NCI-H524 (cell line): ENCODE measurements around the gene OR51G1.
"Not testable (repeated sequence)": the region's sequence is repeated elsewhere in the genome, so short reads cannot be mapped to it uniquely, and the experiment has no call there.

Experiments
- DNase-seq, 2 experiments: peaks; one replicate each; lab custom pipeline; 2025; lab: John Stamatoyannopoulos, UW

The OR51G1 gene, protein sequence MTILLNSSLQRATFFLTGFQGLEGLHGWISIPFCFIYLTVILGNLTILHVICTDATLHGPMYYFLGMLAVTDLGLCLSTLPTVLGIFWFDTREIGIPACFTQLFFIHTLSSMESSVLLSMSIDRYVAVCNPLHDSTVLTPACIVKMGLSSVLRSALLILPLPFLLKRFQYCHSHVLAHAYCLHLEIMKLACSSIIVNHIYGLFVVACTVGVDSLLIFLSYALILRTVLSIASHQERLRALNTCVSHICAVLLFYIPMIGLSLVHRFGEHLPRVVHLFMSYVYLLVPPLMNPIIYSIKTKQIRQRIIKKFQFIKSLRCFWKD

DNA sequence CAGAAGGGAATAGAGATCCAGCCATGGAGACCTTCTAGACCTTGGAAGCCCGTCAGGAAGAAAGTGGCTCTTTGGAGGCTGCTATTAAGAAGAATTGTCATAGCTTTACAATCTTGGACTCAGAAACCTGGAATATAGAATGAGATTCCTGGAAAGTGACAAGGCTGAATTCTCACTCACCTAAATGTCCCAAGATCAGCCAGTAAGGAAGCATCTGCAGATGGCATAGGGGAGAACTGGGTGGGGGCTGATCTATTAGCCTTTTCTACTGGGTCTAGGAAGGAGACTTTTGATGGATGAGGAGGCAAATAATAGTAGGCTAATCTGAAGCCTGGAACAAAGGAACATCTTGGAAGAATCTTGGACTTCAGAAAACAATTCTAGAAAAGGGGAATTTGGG is at the start of gene OR51G1:
Gene OR51G1, minus strand, starts transcription at position 101 of the 400 bp plus-strand sequence. Its CDS starts 0 bp downstream, at position 101.
- no peak for DNase-seq

DNA sequence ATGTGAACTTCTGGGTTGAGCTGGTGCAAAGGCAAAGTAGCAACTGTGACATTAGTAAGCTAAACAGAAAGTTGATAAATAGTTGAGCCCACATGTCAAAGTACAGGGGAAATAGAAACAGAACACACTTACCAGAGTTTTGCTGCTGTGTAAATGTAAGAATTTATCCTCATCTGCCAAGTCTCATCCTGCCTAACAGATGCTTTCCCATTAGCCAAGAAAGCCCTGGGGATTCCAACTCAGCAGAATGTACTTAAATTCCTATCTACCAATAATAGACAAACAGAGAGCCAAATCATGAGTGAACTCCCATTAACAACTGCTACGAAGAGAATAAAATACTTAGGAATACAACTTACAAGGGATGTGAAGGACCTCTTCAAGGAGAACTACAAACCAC is 38.7 kb upstream of the OR51G1 start:
- peak; percentile 8 to 52 for DNase-seq

DNA sequence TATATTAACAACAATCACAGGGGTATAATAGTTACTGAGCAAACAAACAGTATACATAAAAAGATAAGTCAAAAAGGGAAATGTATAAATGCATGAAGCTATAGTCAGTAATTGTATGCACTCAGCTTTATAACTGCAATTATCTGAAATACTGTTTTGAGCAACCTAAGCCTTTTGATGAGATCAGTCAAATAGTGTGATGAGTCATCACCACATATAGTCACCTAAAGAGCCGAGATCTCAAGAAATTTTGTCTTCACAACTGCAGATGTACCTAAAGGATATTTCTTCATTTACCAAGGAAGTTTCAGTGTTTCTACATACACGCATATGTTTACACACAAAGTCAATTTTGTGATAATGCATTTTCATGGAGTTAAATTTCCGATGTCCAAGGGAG is 36.7 kb upstream of the OR51G1 start:
- no peak for DNase-seq

DNA sequence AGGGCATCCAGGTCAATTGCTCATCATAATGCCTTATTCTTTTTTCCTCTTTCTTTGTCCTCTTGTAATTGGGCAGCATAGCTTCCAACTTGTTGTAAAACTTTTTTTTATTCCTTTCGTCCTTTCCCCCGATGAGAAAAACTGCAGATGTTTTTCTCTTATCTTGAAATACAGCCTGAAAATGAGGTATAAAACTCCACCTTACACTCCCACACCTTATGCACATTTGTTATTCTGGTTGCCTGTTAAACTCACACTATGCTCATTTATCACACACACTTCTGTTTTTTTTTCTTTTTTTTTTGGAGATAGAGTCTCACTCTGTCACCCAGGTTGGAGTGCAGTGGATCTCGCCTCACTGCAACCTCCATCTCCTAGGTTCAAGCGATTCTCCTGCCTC is 33.3 kb upstream of the OR51G1 start:
- no peak for DNase-seq

DNA sequence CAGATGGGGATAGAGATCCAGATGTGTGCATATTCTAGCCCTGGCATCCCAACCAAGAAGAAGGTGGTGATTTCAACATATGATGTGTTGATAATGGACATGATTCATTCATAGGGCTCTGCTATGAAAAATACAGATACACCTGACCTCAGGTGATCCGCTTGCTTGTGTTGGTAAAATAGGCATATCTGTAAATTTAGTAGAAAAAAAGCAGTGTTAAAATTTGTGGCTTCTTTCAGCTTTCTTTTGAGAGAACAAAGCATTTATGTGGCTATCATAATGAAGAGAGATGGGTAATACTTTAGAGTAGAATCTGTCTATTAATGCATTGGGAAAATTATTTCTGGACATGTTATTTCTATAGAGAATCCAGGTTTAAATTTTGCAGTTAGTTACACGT is 31.5 kb upstream of the OR51G1 start, which contains the start of gene OR51A2:
Gene OR51A2, minus strand, starts transcription at position 101 of the 400 bp plus-strand sequence. Its CDS starts 0 bp downstream, at position 101.
- not testable (repeated sequence) for DNase-seq

DNA sequence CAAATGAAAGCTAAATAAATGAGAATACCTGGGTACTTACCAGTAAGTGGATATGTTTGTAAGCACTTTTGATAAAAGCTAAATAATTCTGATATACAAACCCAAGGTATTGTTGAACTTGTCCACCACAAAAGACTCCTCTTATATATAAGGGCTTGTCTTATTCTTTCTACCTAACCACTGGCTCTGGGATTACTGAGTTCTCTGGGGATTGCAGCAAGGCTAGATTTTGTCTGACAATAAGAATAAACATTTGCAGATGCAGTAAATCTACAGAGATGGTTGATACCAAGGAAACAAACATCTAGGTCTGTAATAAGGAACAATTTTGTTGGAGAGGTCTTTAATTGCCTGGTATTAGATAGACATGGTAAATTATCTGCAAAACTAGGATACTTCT is 23.4 kb upstream of the OR51G1 start, which contains the start of gene OR51A4:
Gene OR51A4, minus strand, starts transcription at position 101 of the 400 bp plus-strand sequence. CDS start 505 bp downstream, outside the sequence.
- no peak for DNase-seq

DNA sequence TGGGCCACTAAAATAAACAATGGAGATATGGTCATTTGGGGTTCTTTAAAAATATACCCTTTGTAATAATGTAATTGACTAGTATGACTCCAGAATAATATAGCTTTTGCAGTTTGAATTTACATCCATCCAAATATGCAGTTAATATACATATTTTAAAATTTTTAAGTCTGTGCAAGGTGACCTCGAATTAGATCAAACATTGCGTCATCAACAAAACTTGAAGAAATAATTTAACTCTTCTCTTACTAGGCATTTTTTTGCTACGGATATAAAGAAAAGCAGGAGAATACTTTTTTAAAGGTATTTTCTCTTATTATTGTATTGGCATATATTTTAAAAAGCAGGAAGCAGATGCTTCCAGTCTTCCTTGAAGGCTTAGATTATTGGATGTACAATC is 12.6 kb upstream of the OR51G1 start:
- no peak for DNase-seq

DNA sequence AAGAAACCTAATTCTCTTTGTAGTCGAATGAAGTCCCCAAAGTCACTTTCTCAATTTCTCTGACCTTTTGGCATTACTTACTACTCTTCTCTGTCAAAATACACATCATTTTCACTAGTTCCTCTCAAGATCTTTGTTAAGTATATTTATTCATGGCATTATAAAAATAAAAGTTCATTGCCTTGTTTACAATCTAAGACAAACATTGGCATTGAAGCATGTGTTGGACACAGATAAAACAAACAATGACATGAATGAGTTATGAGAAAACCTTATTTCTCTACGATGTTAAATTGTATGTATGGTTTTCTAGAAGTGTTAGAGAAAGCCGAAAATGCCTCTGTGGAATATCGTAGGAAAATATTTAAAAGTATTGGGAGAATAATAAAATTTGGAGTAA is 8.6 kb upstream of the OR51G1 start:
- DNase-seq, result no peak

DNA sequence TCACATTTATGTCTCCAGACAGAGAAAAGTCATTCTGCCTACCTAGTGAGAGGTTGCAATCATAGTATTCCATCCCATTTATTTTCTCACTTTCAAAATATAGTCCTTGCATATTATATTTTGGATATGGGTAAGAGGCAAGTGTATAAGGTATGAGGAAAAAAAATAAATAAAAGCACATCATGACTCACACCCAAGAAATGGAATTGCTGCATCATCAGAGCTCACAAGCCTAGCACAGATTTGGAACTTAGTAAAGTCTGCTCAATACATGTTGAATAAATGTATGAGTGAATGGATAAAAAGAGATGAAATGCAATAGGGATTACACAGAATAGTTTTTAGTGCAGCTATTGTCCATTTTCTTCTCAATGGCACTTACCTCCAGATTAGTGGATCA is 2.5 kb upstream of the OR51G1 start:
- no peak for DNase-seq

DNA sequence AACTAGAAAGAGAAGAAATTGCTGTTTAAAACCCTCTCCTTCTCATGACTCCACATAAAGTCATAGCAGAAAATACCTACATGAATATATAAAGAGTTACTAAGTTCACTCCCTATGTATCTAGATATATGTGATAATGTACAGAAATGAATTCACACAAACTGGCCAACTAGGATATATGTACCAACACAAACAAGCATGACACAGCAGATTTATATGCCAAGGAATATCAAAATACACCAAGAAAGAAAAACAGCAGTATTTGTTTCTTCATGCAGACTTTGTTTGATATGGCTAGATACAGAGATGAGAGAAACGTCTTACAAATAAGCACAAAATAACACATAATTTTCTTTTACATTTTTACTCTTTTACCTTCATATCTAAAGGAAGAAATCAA is 1.8 kb downstream of the OR51G1 start:
- no peak for DNase-seq

DNA sequence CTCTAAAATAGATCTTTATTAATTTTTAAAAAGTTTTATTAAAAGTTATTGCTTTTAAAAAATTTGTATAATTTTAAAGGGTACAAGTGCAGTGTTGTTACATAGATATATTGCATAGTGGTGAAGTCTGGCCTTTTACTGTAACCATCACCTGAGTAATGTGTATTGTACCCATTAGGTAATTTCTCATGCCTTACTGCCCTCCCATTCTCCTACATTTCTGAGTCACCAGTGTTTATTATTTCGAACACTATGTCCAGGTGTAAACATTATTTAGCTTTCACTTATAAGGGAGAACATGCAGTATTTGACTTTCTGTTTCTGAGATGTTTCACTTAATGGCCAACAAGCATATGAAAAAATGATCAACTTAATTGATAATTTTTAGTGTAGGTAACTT is 2.3 kb downstream of the OR51G1 start:
- no peak for DNase-seq

DNA sequence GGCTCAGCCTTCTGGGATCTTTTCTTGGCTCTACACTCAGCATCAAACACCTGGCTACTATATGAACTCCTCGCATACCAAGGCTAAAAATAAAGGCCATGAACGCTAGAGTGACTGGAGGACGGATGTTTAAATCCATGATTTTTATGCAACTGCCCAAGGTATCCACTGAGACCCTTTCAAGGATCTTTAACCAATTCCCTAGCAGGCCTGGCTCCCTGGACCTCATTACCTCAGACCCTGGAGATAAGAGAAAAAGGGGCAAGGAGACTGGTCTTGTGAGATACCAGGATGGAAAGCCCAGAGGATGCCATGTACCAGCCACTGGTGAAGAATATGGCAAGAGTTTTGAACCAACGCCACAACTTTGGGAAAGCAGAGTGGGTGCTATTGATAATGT is 4.9 kb downstream of the OR51G1 start, which contains the start of gene OR51G2:
Gene OR51G2, minus strand, starts transcription at position 101 of the 400 bp plus-strand sequence. CDS start 3,687 bp downstream, outside the sequence.
- DNase-seq, result no peak

DNA sequence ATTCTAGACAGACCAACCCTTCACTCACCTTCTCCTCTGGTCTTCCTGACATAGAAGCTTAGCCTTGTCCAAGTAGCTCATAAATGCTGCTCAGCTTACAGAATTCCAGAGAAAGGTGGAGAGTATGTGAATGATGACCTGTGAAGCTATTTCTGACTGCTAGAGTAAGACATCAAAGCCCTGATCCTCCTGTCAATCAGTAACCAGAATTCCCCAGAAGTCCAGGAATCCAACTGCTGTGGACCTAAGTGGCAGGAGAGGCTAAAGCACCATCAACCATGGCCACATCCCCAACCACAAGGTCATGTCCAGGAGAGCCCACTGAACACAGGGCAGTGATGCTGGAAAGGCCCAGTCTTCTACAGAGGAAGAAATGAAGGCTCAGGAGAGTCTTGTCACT is 7.6 kb downstream of the OR51G1 start:
- no peak for DNase-seq

DNA sequence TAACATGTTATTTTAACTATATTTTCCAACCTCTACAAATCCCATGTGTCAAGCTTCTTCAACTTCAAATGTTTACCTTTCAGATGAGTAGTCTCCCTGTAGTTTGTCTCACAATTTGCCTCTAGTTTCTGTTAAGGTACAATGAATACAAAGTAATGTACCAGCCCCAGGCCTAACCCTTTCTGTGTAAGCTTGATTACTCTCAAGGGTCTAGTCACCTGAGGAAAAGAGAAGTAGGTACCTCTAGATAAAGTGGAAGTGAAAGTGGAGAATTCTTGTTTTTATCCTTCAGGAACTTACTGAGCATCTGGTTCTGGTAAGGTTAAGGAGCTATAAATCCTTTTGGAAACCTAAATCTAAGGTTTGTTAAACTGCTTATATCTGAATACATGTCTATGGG is 20.7 kb downstream of the OR51G1 start, which contains the start of gene OR51A7:
Gene OR51A7, plus strand, starts transcription at position 300 of the 400 bp plus-strand sequence. CDS start 3,587 bp downstream, outside the sequence.
- no peak for DNase-seq

DNA sequence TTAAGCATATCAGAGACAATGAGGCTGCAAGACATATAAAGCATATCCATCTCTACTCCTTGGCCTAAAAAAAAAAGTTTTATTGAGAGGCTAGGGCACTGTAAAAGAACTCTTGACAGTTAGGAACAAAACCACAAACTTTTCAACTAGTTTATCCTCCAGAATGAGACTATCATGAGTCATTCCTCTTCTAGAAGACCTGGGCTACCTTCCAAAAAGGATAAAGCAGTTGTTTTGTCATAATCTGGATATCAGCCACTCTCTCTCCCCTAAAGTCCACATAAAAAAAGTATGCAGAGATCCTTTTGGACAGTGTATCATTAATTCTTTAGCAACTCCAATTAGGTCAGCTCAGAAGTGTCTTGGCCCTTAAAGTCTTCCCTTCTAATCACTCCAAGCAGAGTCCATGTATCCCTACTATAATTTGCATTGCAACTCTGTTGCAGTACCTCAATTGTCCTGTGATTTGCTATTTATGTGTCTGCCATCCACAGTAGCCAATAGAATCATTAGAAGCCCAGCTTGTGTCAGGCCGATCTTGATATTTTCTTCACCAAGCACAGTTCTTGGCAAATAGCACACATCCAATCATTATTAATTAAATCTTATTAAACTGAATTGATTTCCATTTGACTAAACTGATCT is 32.0 kb downstream of the OR51G1 start:
- DNase-seq, result no peak

DNA sequence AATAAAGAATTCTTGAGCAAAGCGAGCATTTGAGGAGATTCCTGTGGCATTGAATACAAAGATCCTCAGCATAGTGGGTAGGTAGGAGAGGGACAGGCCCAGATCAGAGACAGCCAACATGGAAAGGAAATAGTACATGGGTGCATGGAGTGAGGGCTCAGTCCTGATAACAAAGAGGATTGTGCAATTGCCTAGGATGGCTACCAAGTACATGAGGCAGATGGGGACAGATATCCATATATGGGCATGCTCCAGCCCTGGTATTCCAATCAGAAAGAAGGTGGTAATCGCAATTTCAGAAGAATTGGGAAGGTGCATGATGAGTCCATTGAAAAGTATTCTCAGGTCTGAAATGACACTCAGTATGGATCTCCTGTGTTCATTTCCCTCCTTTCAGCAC is 33.9 kb downstream of the OR51G1 start:
- no peak for DNase-seq

DNA sequence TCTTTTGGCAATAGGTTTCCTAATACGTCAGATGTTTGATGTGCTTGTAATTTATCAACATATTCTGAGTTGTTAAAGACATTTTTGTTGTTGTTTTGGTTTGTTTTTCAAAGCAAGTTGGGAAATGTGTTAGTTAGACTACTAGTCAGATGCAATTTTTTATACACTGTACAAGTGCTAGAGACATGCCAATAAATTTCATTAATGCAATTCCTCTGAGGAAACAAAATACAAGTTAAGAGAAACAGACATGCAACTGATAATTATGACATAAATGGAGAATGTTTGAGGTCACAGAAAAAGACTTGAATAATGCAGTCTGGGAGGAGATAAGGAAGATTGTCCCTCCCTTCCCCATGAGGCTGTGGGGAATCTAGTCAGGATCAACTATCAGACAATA is 36.5 kb downstream of the OR51G1 start:
- no peak for DNase-seq

DNA sequence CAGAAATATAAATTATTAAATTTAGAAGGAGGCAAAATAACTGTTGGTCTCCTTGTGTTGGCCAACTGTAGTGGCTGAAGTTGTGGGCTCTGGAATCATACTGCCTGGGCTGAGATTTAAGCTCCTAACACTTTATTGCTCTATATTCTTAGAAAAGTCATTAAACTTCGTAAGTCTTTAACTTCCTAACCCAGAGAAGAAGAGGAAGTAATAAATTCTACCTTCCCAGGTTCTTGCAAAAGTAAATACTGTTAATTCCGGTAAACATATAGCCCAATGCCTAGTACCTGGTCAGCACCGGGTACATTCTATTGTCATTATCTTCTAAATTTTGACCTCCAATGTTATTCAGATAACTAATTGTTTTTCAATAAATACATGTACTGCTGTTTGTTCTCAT is 38.0 kb downstream of the OR51G1 start:
- DNase-seq, result no peak

DNA sequence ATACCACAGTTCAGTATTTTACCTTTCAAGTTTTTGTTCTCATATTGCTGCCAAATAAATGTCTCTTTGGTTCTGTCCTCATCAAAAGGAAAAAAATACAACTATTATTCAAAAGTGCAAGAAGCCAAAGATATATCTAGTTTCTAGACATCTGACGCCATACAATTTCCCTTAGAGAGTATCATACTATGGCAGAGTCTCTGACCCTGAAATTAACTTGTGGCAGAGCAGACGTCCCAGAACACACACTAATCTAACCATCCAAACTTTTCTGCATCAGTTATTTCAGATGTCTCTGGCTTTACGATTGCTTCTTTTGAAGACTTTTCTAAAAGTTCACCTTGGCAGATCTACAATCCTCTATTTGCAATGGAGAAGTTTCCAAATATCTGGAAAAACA is 39.8 kb downstream of the OR51G1 start:
- DNase-seq, result no peak

DNA sequence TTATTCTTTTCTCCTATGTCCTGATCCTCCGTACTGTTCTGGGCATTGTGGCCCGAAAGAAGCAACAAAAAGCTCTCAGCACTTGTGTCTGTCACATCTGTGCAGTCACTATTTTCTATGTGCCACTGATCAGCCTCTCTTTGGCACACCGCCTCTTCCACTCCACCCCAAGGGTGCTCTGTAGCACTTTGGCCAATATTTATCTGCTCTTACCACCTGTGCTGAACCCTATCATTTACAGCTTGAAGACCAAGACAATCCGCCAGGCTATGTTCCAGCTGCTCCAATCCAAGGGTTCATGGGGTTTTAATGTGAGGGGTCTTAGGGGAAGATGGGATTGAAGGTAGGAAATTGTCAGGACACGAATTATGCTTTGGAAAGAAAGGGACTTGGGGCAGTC is 41.6 kb downstream of the OR51G1 start:
- DNase-seq, result peak; percentile 34 to 76

DNA sequence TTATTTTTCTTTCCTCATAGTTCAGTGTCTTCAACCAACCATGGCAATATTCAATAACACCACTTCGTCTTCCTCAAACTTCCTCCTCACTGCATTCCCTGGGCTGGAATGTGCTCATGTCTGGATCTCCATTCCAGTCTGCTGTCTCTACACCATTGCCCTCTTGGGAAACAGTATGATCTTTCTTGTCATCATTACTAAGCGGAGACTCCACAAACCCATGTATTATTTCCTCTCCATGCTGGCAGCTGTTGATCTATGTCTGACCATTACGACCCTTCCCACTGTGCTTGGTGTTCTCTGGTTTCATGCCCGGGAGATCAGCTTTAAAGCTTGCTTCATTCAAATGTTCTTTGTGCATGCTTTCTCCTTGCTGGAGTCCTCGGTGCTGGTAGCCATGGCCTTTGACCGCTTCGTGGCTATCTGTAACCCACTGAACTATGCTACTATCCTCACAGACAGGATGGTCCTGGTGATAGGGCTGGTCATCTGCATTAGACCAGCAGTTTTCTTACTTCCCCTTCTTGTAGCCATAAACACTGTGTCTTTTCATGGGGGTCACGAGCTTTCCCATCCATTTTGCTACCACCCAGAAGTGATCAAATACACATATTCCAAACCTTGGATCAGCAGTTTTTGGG is 42.2 kb downstream of the OR51G1 start, which contains the start of gene OR51T1:
Gene OR51T1, plus strand, starts transcription at position 41 of the 641 bp plus-strand sequence. Its CDS starts 0 bp downstream, at position 41.
- DNase-seq, result no peak

DNA sequence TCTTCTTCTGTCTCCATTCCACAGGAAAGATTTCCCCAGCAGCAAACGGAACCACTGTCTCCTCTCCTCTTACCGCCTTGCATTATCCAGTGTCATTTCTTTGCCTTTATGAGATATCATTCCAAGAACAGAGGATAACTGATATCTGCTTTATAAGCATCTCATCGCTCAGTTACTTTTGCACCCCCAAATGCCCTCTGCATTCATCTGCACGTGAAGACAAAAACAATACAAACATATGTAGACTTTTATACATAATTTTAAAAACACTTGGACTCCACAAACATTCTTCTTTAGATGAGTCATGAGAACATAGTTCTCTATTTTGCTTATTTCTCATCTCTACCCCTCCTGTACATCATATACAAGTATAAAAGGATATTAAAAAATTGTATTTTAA is 43.0 kb downstream of the OR51G1 start:
- no peak for DNase-seq
